Measurements from ENCODE around the gene UBE2V1. TPM values are rescaled to one million over a fixed set of nuclear protein-coding genes. Genes with fewer than 3 reads are reported as not detected.

Gene UBE2V1
- total RNA-seq, 1 donor from 2014 or later, result 117 TPM

GRCh38 chr20:50101887-50102286 is 11.1 kb downstream of the UBE2V1 start:
- Mint-ChIP-seq H3K36me3 (peaks cover 28% of the 10 kb centered on the region), H3K27me3 (no peaks in the 10 kb centered on the region), H3K4me1 (ENCODE audit: unreplicated experiment) (peaks cover 35% of the 10 kb centered on the region), H3K4me3 (peak overlapping the region; percentile 2), H3K9me3 (no peaks in the 10 kb centered on the region), H3K27ac (peak overlapping the region; percentile 68)
- no peak for DNase-seq (ENCODE audit: extremely low spot score, unreplicated experiment)
- no peak for TF ChIP-seq CTCF (conservative IDR thresholded peaks at IDR 0.05)

DNA sequence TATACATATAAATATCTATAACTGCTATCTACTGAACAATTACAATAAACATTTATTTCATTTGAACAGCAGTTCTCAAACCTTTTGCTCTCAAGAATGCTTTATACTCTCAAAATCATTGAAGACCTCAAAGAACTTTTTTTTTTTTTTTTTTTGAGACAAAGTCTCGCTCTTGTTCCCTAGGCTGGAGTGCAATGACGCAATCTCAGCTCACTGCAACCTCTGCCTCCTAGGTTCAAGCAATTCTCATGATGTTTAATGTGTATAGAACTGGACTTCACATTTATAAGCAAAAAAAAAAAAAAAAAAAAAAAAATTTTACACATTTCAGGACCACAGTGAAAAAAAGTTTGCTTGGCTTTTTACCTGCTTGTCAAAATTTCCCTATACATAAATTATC is 11.7 kb downstream of the UBE2V1 start:
- H3K27ac Mint-ChIP-seq, result peak overlapping the region; percentile 68
- peaks cover 31% of the 10 kb centered on the region for H3K36me3 Mint-ChIP-seq
- H3K4me1 Mint-ChIP-seq (ENCODE audit: unreplicated experiment), result peaks cover 34% of the 10 kb centered on the region
- H3K9me3 Mint-ChIP-seq, result no peaks in the 10 kb centered on the region
- TF ChIP-seq CTCF (conservative IDR thresholded peaks at IDR 0.05), result no peak
- H3K4me3 Mint-ChIP-seq, result no peak overlapping the region
- no peaks in the 10 kb centered on the region for H3K27me3 Mint-ChIP-seq
- no peak for DNase-seq (ENCODE audit: extremely low spot score, unreplicated experiment)

- peaks cover 34% of the 10 kb centered on the region for H3K36me3 Mint-ChIP-seq
- no peak for TF ChIP-seq CTCF (conservative IDR thresholded peaks at IDR 0.05)
- no peaks in the 10 kb centered on the region for H3K9me3 Mint-ChIP-seq
- H3K4me3 Mint-ChIP-seq, result no peak overlapping the region
- peak overlapping the region; percentile 61 for H3K27ac Mint-ChIP-seq
- H3K4me1 Mint-ChIP-seq (ENCODE audit: unreplicated experiment), result peaks cover 34% of the 10 kb centered on the region
- no peaks in the 10 kb centered on the region for H3K27me3 Mint-ChIP-seq
- no peak for DNase-seq (ENCODE audit: extremely low spot score, unreplicated experiment)
Measured at GRCh38 chr20:50100552-50100951, 12.4 kb downstream of the UBE2V1 start.

DNA sequence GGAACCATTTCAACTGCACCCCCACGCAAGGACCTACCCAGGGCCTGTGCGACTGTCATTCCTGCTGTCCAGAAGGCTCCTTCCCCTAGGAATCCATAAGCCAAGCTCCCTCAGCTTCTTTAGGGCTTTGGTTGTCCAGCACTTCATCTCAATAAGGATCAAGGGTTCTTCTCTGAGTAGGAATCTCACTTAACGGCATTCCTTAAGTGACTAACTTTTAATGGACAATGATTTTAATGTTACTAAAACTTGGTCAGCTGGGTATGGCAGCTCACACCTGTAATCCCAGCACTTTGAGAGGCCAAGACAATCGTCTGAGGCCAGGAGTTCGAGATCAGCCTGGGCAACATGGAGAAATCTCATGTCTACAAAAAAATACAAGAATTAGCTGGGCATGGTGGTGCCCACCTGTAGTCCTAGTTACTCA is 13.4 kb downstream of the UBE2V1 start:
- no peaks in the 10 kb centered on the region for H3K27me3 Mint-ChIP-seq
- peak overlapping the region; percentile 98 for H3K27ac Mint-ChIP-seq
- no peaks in the 10 kb centered on the region for H3K9me3 Mint-ChIP-seq
- H3K36me3 Mint-ChIP-seq, result peaks cover 41% of the 10 kb centered on the region
- peaks cover 34% of the 10 kb centered on the region for H3K4me1 Mint-ChIP-seq (ENCODE audit: unreplicated experiment)
- no peak for DNase-seq (ENCODE audit: extremely low spot score, unreplicated experiment)
- no peak for TF ChIP-seq CTCF (conservative IDR thresholded peaks at IDR 0.05)
- H3K4me3 Mint-ChIP-seq, result peak overlapping the region; percentile 70

DNA sequence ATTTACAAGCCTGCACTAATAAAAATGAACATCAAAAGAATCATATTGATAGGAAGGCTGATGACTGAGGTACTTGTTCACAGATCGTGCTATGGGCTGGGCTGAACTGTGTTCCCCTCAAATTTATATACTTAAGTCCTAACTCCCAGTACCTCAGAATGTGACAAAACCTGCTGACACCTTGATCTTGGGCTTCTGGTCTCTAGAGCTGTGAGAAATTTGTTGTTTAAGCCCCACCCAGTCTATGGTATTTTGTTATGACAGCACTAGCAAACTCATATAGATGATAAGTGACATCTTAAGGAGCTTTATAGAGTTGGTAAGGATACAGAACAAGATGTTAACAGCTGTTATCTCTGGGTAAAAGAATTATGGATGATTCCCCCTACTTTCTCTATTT is 13.8 kb downstream of the UBE2V1 start:
- no peak for DNase-seq (ENCODE audit: extremely low spot score, unreplicated experiment)
- Mint-ChIP-seq H3K36me3 (peaks cover 41% of the 10 kb centered on the region), H3K27me3 (no peaks in the 10 kb centered on the region), H3K9me3 (no peaks in the 10 kb centered on the region), H3K27ac (peak overlapping the region; percentile 98), H3K4me1 (ENCODE audit: unreplicated experiment) (peaks cover 34% of the 10 kb centered on the region), H3K4me3 (peak overlapping the region; percentile 70)
- no peak for TF ChIP-seq CTCF (conservative IDR thresholded peaks at IDR 0.05)

GRCh38 chr20:50098259-50098658 is 14.7 kb downstream of the UBE2V1 start:
- H3K4me3 Mint-ChIP-seq, result no peak overlapping the region
- no peak for TF ChIP-seq CTCF (conservative IDR thresholded peaks at IDR 0.05)
- peaks cover 35% of the 10 kb centered on the region for H3K4me1 Mint-ChIP-seq (ENCODE audit: unreplicated experiment)
- H3K27ac Mint-ChIP-seq, result peak overlapping the region; percentile 98
- no peaks in the 10 kb centered on the region for H3K27me3 Mint-ChIP-seq
- peaks cover 44% of the 10 kb centered on the region for H3K36me3 Mint-ChIP-seq
- no peak for DNase-seq (ENCODE audit: extremely low spot score, unreplicated experiment)
- H3K9me3 Mint-ChIP-seq, result no peaks in the 10 kb centered on the region

All from type B pancreatic cell (in vitro differentiated cells).